Measurements from ENCODE around the gene PPP2R5C.

Gene PPP2R5C

GRCh38 chr14:101754893-101755292 is 6.6 kb upstream of the PPP2R5C start:
- H3K36me3 ChIP-seq (ENCODE audit: control insufficient read depth in 2 of 2, insufficient read depth in 1 of 2, low read length in 2 of 2), result no peaks in the 10 kb centered on the region
- peaks cover 2% of the 10 kb centered on the region for H3K4me1 ChIP-seq (ENCODE audit: control insufficient read depth, insufficient read depth, low read length)
- H3K4me3 ChIP-seq (ENCODE audit: low read depth, low read length), result no peak overlapping the region
- TF ChIP-seq PRDM6 (tag by site-specific recombination; IDR thresholded peaks at IDR 0.05) (no peak), ZNF776 (tag by site-specific recombination; IDR thresholded peaks at IDR 0.05; ENCODE audit: borderline replicate concordance) (no peak), PRDM1 (tag by site-specific recombination; IDR thresholded peaks at IDR 0.05) (no peak), ZNF202 (tag by site-specific recombination; IDR thresholded peaks at IDR 0.05; ENCODE audit: borderline replicate concordance) (no peak), ZNF174 (tag by site-specific recombination; IDR thresholded peaks at IDR 0.05) (no peak), ZNF580 (tag by site-specific recombination; IDR thresholded peaks at IDR 0.05) (no peak), IKZF3 (tag by site-specific recombination; IDR thresholded peaks at IDR 0.05) (no peak), ZNF747 (tag by site-specific recombination; IDR thresholded peaks at IDR 0.05) (no peak), YY1 (tag by site-specific recombination; IDR thresholded peaks at IDR 0.05) (no peak), ZNF112 (tag by site-specific recombination; IDR thresholded peaks at IDR 0.05) (no peak), ZNF169 (tag by site-specific recombination; IDR thresholded peaks at IDR 0.05) (no peak), ZSCAN30 (tag by site-specific recombination; IDR thresholded peaks at IDR 0.05) (no peak), TRIM28 (IDR thresholded peaks at IDR 0.05; ENCODE audit: borderline replicate concordance, low read length) (no peak), ZNF324 (tag by site-specific recombination; IDR thresholded peaks at IDR 0.05) (no peak), ZNF449 (tag by site-specific recombination; IDR thresholded peaks at IDR 0.05) (no peak), TSHZ1 (tag by site-specific recombination; IDR thresholded peaks at IDR 0.05; ENCODE audit: borderline replicate concordance) (no peak), SALL2 (tag by site-specific recombination; IDR thresholded peaks at IDR 0.05; ENCODE audit: borderline replicate concordance) (no peak)
- CTCF ChIA-PET, result no interaction called here
- no peak overlapping the region for H3K27ac ChIP-seq (ENCODE audit: extremely low read depth, low read depth, low read length)
- H3K9me3 ChIP-seq (ENCODE audit: control insufficient read depth, insufficient read depth, low read depth, low read length), result no peaks in the 10 kb centered on the region
- POLR2A ChIA-PET, result no interaction called here

- CTCF ChIA-PET, result interaction anchor here (0.7 kb wide), 1 partner anchor 1371 kb away, joined by 3 read pairs; no protein-coding TSS in a partner anchor
- Histone ChIP-seq H3K4me3 (ENCODE audit: low read depth, low read length) (no peak overlapping the region), H3K36me3 (ENCODE audit: control insufficient read depth in 2 of 2, insufficient read depth in 1 of 2, low read length in 2 of 2) (no peaks in the 10 kb centered on the region), H3K27ac (ENCODE audit: extremely low read depth, low read depth, low read length) (no peak overlapping the region), H3K4me1 (ENCODE audit: control insufficient read depth, insufficient read depth, low read length) (peaks cover 3% of the 10 kb centered on the region), H3K9me3 (ENCODE audit: control insufficient read depth, insufficient read depth, low read depth, low read length) (no peaks in the 10 kb centered on the region)
- POLR2A ChIA-PET, result no interaction called here
- TF ChIP-seq ZNF529 (tag by site-specific recombination; IDR thresholded peaks at IDR 0.05; ENCODE audit: insufficient replicate concordance) (no peak), ZNF549 (tag by site-specific recombination; IDR thresholded peaks at IDR 0.05) (no peak), ZNF768 (tag by site-specific recombination; IDR thresholded peaks at IDR 0.05) (no peak), ZNF398 (tag by site-specific recombination; IDR thresholded peaks at IDR 0.05) (no peak), ZNF513 (tag by site-specific recombination; IDR thresholded peaks at IDR 0.05) (no peak), ZNF248 (tag by site-specific recombination; IDR thresholded peaks at IDR 0.05) (no peak)
Observed at GRCh38 chr14:101755591-101756324, 5.8 kb upstream of the PPP2R5C start.

Measured in HEK293 (cell line).